HepG2 (cell line): ENCODE results near the gene SLC9A4. TPM values are rescaled to one million over a fixed set of nuclear protein-coding genes. Genes with fewer than 3 reads are reported as not detected.

Experiments
- ATAC-seq: fragments of 200-7000 bp; cut with Tn5 transposase; 3 replicates; pipeline ENCODE4 v1.9.1; 2020; ENCODE audit warnings: mild to moderate bottlenecking, moderate library complexity
- BruUV-seq: library from RNA; stranded (reverse); fragments of 400-500 nt; replicated peaks from 2 replicates; lab custom pipeline; 2021; lab: Mats Ljungman, UMichigan
- CTCF ChIA-PET: fragments of 300-600 bp; formaldehyde crosslinking; extraction: SDS; loops from one replicate; lab custom pipeline; 2021; ENCODE audit warnings: low total read pairs, inconsistent platforms, low intra/inter-chr PET ratio; lab: Yijun Ruan, JAX
- POLR2A ChIA-PET: fragments of 350-600 bp; sonication (Branson Sonifier 250); formaldehyde crosslinking; loops from one replicate; lab custom pipeline; 2020; ENCODE audit warnings: antibody characterized with exemption, inconsistent platforms; lab: Yijun Ruan, JAX
- DNase-seq: peaks from one replicate; pipeline ENCODE4 v3.0.0-alpha.2; 2015; ENCODE audit warnings: low spot score
- FAIRE-seq: peaks from 3 replicates; lab custom pipeline; 2011; peaks lifted over from hg19 to GRCh38; lab: Jason Lieb, UNC
- H2AFZ ChIP-seq: one replicate; pipeline ENCODE4 v1.6.1; 2011; ENCODE audit warnings: low read length, inconsistent platforms
- H3K27ac ChIP-seq: fragments of 300-600 bp; 3 replicates; pipeline ENCODE4 v1.8.0; 2011; ENCODE audit warnings: mixed run types, mild to moderate bottlenecking, mixed read lengths, low read length, inconsistent platforms; ENCODE audit not compliant: insufficient read depth; ENCODE audit errors: extremely low read length
- H3K27me3 ChIP-seq, 2 experiments: fragments of 200-600 bp in 1 of 2; 2 replicates in 1 of 2; 3 replicates in 1 of 2; pipeline versions ENCODE4 v1.6.0 to v1.8.0; 2011; ENCODE audit warnings: low read length in 2 of 2, mild to moderate bottlenecking in 2 of 2, moderate library complexity in 2 of 2, inconsistent platforms in 1 of 2; ENCODE audit not compliant: insufficient read depth in 2 of 2, control insufficient read depth in 1 of 2
- H3K36me3 ChIP-seq, 2 experiments: fragments of 200-600 bp in 1 of 2; replicated peaks in 1 of 2; 2 replicates in 1 of 2; 3 replicates in 1 of 2; pipeline versions ENCODE4 v1.5.1 to v1.8.0; 2011; ENCODE audit warnings: low read length in 2 of 2, inconsistent platforms in 1 of 2; ENCODE audit not compliant: insufficient read depth in 2 of 2, control insufficient read depth in 1 of 2
- H3K4me1 ChIP-seq: 2 replicates; pipeline ENCODE4 v1.5.1; 2012; ENCODE audit warnings: low read length, inconsistent platforms; ENCODE audit not compliant: insufficient read depth
- H3K4me2 ChIP-seq: 2 replicates; pipeline ENCODE4 v1.6.0; 2011; ENCODE audit warnings: low read depth, low read length, inconsistent platforms
- H3K4me3 ChIP-seq, 3 experiments: fragments of 200-600 bp in 1 of 3; sonication (generic), shearing (Covaris generic) in 1 of 3; replicated peaks in 1 of 3; 2 replicates each; pipeline ENCODE4 v1.5.1; 2011 to 2016; ENCODE audit warnings: low read length in 3 of 3, inconsistent platforms in 2 of 3, low read depth in 2 of 3, mild to moderate bottlenecking in 2 of 3, control low read depth in 1 of 3, mixed read lengths in 1 of 3; ENCODE audit not compliant: insufficient read depth in 1 of 3
- H3K79me2 ChIP-seq: one replicate; pipeline ENCODE4 v1.6.1; 2011; ENCODE audit warnings: low read length, inconsistent platforms; ENCODE audit not compliant: insufficient read depth
- H3K9ac ChIP-seq: 2 replicates; pipeline ENCODE4 v1.6.0; 2011; ENCODE audit warnings: mild to moderate bottlenecking, low read depth, low read length, inconsistent platforms; ENCODE audit not compliant: insufficient read depth
- H3K9me3 ChIP-seq: 2 replicates; pipeline ENCODE4 v1.5.1; 2012; ENCODE audit warnings: mild to moderate bottlenecking, low read length
- H4K20me1 ChIP-seq: 2 replicates; pipeline ENCODE4 v1.6.0; 2011; ENCODE audit warnings: inconsistent platforms, mild to moderate bottlenecking, low read length, moderate library complexity; ENCODE audit not compliant: insufficient read depth
- CHD2 ChIP-seq: IDR thresholded peaks from 2 replicates; pipeline ENCODE4 v1.6.1; 2011; ENCODE audit warnings: low read depth, low read length, improper control_type of control experiment
- HMG20A ChIP-seq: IDR thresholded peaks from 2 replicates; pipeline ENCODE4 v1.6.1; 2016; ENCODE audit warnings: borderline replicate concordance
- HNRNPK ChIP-seq: fragments of 200-400 bp; formaldehyde crosslinking; IDR thresholded peaks from 2 replicates; pipeline ENCODE4 v1.6.1; 2018; ENCODE audit warnings: low read length, low read depth, moderate library complexity, mild to moderate bottlenecking; ENCODE audit not compliant: poor library complexity, severe bottlenecking
- MBD4 ChIP-seq: IDR thresholded peaks from 2 replicates; pipeline ENCODE4 v1.6.1; 2012; ENCODE audit warnings: low read length, inconsistent platforms, borderline replicate concordance
- MLLT10 ChIP-seq: sonication (generic); formaldehyde crosslinking; IDR thresholded peaks from 2 replicates; pipeline ENCODE4 v1.4.0; 2020; ENCODE audit warnings: missing genetic modification reagents
- NFYC ChIP-seq: IDR thresholded peaks from 2 replicates; pipeline ENCODE4 v1.6.1; 2016; ENCODE audit warnings: missing genetic modification reagents, missing compliant biosample characterization
- PCBP2 ChIP-seq: fragments of 200-400 bp; formaldehyde crosslinking; optimal IDR thresholded peaks from 2 replicates; pipeline ENCODE3; 2018; ENCODE audit warnings: low read length, low read depth; ENCODE audit not compliant: poor library complexity, severe bottlenecking
- PRMT3 ChIP-seq: sonication (generic); formaldehyde crosslinking; IDR thresholded peaks from 2 replicates; pipeline ENCODE4 v1.8.1; 2022; ENCODE audit warnings: low read depth, mild to moderate bottlenecking, moderate library complexity, missing genetic modification reagents, borderline replicate concordance
- SMAD1 ChIP-seq: sonication (generic); formaldehyde crosslinking; IDR thresholded peaks from 2 replicates; pipeline ENCODE4 v1.4.0; 2020; ENCODE audit warnings: missing genetic modification reagents, low read depth, mild to moderate bottlenecking, borderline replicate concordance
- YEATS2 ChIP-seq: sonication (generic); formaldehyde crosslinking; IDR thresholded peaks from 2 replicates; pipeline ENCODE4 v1.4.0; 2020; ENCODE audit warnings: missing genetic modification reagents, borderline replicate concordance
- ZBTB39 ChIP-seq: sonication (generic); formaldehyde crosslinking; IDR thresholded peaks from 2 replicates; pipeline ENCODE4 v1.5.0; 2020; ENCODE audit warnings: missing genetic modification reagents
- ZNF451 ChIP-seq: sonication (generic); formaldehyde crosslinking; IDR thresholded peaks from 2 replicates; pipeline ENCODE4 v1.5.0; 2020; ENCODE audit warnings: mild to moderate bottlenecking, missing genetic modification reagents
- ZNF766 ChIP-seq: sonication (generic); formaldehyde crosslinking; IDR thresholded peaks from 2 replicates; pipeline ENCODE4 v1.5.0; 2020; ENCODE audit warnings: missing genetic modification reagents, borderline replicate concordance
- WGBS: methylation state at CpG from one replicate; pipeline ENCODE4 v1.1.6; 2017; ENCODE audit warnings: low lambda C conversion rate; 5-methylcytosine and 5-hydroxymethylcytosine counted together
- in situ Hi-C: cut with HindIII; loops from 2 replicates; pipeline ENCODE4 v1.10.0; 2017; ENCODE audit warnings: low pct_unique_long_range_greater_than_20kb; ENCODE audit not compliant: extremely low pct_ligation_motif_present
- intact Hi-C: fragments of 100-400 bp; cut with micrococcal nuclease; formaldehyde crosslinking; loops from one replicate; pipeline ENCODE4 v1.10.0; 2022; ENCODE audit not compliant: unreplicated experiment
- polyA plus RNA-seq, 8 experiments: library from polyadenylated mRNA; depleted of rRNA in 3 of 8; stranded (reverse) in 7 of 8; unstranded in 1 of 8; fragments of >200 nt; fragmentation: Illumina TruSeq in 4 of 8; extraction: Trizol in 4 of 8; gene quantifications; 2 replicates each; pipeline versions ENCODE4 v1.2.1 to v1.2.3, GENCODE V29; 2011 to 2016; ENCODE audit warnings: low read depth in 4 of 8, missing spikeins in 1 of 8, mixed read lengths in 1 of 8; ENCODE audit not compliant: insufficient read depth in 1 of 8
- total RNA-seq, 5 experiments: library from RNA; depleted of rRNA; stranded (reverse); fragments of >200 nt; fragmentation: Illumina TruSeq; extraction: Trizol; gene quantifications; 2 replicates each; pipeline ENCODE4 v1.2.3, GENCODE V29; 2016; ENCODE audit warnings: low read depth in 1 of 5
- TF ChIP-seq, protein P1 (sequence below): IDR thresholded peaks from 2 replicates; pipeline ENCODE4 v1.6.1; 2016; ENCODE audit warnings: low read depth
- TF ChIP-seq, protein P2 (sequence below): sonication (generic); formaldehyde crosslinking; conservative IDR thresholded peaks from 2 replicates; pipeline ENCODE4 v1.4.0; 2020; ENCODE audit warnings: missing genetic modification reagents

Gene SLC9A4
- total and polyA plus RNA-seq, 2 of the 13 experiments (the other 11 are each of a cell fraction or from before 2014, with no cell fraction given) = not detected

GRCh38 chr2:102434655-102435381 lies 38.2 kb upstream of the SLC9A4 start:
- Histone ChIP-seq H3K79me2 (no peaks in the 10 kb centered on the region), H3K27ac (no peak overlapping the region), H3K36me3 (no peaks in the 10 kb centered on the region), H3K9me3 (no peaks in the 10 kb centered on the region), H4K20me1 (no peaks in the 10 kb centered on the region), H2AFZ (no peak overlapping the region), H3K4me2 (no peak overlapping the region), H3K4me1 (no peaks in the 10 kb centered on the region), H3K27me3 (peaks cover 0 to 2% of the 10 kb centered on the region in 2 experiments; a peak in 2 of 5 replicates), H3K9ac (no peak overlapping the region), H3K4me3 (no peak overlapping the region)
- ChIA-PET CTCF (no interaction called here), POLR2A (no interaction called here)
- BruUV-seq = no TSS peak
- intact Hi-C loops (no loop called here), in situ Hi-C loops (no loop called here)
- DNase-seq (no peak), FAIRE-seq (no peak), ATAC-seq (no peak)
- WGBS = 0% methylated on average over 2 of the region's 2 CpGs
- TF ChIP-seq PCBP2 (no peak), ZBTB39 (CRISPR knock-in tag) (no peak), SMAD1 (CRISPR knock-in tag) (no peak), MLLT10 (CRISPR knock-in tag) (no peak), HMG20A (CRISPR knock-in tag) (no peak), CHD2 (no peak), HNRNPK (no peak), YEATS2 (CRISPR knock-in tag) (no peak), MBD4 (no peak), NFYC (CRISPR knock-in tag) (no peak), PRMT3 (CRISPR knock-in tag) (no peak), ZNF766 (CRISPR knock-in tag) (no peak), ZNF451 (CRISPR knock-in tag) (no peak)
- TF ChIP-seq, protein P1, sequence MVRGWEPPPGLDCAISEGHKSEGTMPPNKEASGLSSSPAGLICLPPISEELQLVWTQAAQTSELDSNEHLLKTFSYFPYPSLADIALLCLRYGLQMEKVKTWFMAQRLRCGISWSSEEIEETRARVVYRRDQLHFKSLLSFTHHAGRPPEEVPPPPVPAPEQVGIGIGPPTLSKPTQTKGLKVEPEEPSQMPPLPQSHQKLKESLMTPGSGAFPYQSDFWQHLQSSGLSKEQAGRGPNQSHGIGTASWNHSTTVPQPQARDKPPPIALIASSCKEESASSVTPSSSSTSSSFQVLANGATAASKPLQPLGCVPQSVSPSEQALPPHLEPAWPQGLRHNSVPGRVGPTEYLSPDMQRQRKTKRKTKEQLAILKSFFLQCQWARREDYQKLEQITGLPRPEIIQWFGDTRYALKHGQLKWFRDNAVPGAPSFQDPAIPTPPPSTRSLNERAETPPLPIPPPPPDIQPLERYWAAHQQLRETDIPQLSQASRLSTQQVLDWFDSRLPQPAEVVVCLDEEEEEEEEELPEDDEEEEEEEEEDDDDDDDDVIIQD (CRISPR knock-in tag) = no peak
- TF ChIP-seq, protein P2, sequence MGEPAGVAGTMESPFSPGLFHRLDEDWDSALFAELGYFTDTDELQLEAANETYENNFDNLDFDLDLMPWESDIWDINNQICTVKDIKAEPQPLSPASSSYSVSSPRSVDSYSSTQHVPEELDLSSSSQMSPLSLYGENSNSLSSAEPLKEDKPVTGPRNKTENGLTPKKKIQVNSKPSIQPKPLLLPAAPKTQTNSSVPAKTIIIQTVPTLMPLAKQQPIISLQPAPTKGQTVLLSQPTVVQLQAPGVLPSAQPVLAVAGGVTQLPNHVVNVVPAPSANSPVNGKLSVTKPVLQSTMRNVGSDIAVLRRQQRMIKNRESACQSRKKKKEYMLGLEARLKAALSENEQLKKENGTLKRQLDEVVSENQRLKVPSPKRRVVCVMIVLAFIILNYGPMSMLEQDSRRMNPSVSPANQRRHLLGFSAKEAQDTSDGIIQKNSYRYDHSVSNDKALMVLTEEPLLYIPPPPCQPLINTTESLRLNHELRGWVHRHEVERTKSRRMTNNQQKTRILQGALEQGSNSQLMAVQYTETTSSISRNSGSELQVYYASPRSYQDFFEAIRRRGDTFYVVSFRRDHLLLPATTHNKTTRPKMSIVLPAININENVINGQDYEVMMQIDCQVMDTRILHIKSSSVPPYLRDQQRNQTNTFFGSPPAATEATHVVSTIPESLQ = no peak
